ENCODE data around the gene SH3PXD2A.
A peak's percentile ranks its signal among the peaks of the same experiment; 100 is the strongest.
"Not testable (repeated sequence)": the region's sequence is repeated elsewhere in the genome, so short reads cannot be mapped to it uniquely, and the experiment has no call there.

SH3PXD2A gene

DNA sequence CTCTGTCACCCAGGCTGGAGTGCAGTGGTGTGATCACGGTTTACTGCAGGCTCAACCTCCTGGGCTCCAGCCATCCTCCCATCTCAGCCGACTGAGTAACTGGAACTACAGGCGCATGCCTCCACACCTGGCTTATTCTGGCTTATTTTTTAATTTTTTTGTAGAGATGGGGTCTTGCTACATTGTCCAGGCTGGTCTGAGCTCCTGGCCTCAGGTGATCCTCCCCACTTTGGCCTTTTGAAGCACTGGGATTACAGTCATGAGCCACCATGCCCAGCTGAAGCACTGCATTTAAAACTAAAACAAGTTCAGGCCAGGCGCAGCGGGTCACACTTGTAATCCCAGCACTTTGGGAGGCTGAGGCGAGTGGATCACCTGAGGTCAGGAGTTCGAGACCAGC is 8.0 kb downstream of the SH3PXD2A start:
- no peak for DNase-seq

DNA sequence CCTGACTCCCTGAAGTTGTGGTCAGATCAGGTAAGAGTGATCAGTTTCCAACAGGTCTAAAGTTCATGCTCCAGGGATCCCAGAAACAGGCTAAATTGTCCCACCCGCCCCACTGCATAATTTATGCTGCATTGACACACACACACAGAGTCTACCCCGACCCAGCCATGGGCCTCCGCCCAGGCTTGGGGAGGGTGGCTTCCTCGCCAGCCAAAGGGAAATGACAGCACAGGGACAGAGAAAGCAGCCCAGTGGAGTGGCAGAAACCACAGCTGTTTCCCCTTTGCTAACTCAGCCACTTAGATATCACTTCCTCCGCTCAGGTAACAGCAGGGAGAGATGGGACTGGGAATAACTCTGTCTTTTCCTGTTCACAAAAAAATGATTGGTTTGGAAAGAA is 9.4 kb downstream of the SH3PXD2A start:
- DNase-seq = no peak

DNA sequence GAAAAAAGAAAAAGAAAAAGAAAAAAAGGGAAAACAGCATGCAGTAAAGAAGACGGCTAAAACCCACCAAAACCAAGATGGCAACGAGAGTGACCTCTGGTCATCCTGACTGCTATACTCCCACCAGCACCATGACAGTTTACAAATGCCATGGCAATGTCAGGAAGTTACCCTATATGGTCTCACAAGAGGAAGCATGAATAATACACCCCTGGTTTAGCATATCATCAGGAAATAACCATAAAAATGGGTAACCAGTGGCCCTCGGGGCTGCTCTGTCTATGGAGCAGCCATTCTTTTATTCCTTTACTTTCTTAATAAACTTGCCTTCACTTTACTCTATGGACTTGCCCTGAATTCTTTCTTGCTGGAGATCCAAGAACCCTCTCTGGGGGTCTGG is 10.0 kb downstream of the SH3PXD2A start:
- not testable (repeated sequence) for DNase-seq

DNA sequence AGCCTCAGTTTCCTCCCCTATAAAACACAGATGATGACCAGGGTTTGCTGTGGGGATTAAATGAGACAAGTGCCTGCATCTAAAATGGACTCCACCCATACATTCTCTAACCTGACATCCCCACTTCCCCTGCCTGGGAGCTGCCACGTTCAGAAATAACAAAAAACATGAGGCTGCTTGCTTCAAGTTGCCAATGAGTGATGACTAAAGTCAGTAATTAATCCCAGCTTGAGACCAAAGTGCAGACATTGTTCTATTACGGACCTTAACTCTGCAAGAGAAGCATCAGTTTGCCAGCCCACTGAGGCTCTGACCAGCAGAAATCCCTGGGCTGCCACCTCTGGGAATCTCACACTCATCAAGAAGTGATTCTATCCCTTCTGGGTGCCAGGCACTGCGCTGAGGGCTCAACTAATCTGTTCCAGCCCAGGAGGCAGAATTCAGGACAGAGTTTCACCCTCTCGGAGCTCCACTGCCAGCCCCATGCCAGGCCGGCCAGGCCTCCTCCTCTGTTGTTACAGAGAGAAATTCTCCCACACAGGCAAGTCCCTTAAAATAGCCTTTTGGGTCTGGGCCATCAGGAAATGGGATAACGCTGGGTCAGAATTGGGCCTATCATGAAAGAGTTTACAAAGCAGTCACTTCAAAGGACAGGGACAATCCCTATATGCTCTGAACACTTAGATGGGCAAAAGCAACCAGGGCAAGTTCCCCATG is 11.4 kb downstream of the SH3PXD2A start:
- no peak for DNase-seq

DNA sequence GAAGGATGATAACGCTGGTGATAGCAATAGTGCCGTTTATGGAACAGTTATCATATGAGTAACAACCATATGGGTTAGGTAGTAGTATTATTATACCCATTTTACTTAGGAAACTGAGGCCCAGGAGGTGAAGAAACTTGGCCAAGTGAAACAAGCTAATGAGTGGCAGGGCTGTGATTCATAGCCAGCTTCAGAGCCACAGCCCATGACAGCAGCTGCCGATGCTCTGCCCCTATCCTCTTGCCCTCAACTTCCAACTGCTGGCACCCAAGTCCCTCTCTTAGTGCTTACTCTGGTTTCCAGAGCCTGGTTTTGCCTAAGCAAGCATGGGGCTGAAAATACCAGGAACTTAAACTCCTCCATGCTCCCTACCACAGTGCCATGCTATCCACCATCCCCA is 12.3 kb downstream of the SH3PXD2A start:
- no peak for DNase-seq

DNA sequence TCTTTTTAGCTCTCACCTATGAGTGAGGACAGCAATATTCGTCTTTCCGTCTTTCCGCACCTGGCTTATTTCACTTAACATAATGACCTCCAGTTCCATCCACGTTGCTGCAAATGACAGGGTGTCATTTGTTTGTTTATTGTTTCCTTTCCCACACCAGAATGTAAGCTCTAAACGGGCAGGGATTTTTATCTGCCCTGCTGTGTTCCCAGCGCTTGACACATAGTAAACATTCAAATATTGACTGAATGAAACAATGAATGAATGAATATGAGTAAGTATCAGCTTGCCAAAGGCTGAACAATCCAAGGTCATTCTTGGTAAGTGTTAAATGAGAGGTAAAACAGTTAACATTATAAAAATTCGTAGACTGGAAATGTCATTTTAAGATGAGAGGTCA is 12.8 kb downstream of the SH3PXD2A start:
- peak; percentile 15 for DNase-seq

DNA sequence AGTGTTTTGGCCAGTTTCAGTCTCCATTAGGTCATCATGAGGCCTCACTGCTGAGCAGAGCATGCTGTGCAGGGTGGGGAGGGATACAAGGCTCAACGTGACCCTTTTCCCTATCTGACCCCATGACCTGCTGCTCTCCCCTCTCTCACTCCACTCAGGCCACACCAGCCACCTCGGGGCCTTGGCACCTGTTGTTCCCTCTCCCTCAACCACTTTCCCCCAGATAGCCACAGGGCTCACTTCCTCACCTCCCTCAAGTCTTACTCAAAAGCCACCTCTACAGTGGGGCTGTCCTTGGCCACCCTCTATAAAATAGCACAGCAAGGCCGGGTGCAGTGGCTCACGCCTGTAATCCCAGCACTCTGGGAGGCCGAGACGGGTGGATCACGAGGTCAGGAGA is 13.9 kb downstream of the SH3PXD2A start:
- no peak for DNase-seq

DNA sequence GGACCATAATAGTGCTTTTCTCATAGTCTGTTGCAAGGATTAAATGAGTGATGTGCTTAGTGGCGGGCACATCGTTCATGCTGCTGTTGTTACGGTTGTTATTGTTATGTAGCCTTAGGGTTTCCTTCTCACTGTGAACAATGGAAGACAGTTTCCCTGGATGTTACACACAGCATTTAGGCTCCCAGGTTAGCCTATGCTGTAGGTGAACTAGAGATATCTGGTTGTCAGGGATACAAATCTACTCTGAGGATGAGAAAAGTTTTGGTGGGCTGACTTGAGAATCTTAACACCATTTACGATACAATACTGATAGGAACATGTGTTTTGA is 14.7 kb downstream of the SH3PXD2A start:
- no peak for DNase-seq

DNA sequence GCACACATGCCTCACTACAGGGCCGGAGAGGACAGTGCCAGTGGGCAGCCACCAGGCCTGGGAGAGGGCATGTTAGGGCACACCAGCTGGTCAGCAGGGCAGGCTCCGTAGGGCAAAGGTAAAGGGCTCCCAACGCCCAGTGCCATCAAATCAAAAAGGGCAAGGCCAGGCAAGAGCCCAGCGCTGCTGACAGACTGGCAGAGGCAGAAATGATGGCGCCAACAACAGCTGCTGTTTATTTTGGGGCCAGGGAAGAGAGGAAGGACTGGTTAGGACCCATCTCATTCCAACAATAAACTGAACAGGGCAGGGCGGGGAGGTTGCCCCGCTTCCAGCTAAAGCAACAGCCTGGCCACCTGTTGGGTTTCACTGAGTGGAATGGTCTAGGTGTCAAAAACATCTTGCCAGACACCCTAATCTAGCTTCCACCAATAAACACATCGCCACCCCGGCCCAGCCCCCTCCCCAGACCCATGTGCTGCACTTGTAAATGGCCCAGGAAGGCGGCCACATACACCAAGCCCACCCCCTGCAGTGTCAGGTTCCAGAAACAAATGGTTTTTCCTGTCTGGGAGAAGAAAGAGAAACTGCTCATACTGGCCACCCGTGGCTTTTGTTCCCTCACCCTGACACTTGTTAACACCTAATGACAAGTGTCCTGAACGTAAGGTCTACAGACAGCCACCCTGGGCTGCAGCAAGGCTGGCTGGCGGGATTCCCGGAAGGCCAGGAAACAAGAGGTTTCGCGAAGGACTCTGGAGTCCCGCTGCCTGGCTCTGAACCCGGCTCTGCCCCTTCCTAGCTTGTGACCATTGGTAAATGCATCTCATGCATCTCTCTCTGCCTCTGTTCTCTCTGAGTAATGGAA is 15.3 kb downstream of the SH3PXD2A start:
- DNase-seq = peak; percentile 42

DNA sequence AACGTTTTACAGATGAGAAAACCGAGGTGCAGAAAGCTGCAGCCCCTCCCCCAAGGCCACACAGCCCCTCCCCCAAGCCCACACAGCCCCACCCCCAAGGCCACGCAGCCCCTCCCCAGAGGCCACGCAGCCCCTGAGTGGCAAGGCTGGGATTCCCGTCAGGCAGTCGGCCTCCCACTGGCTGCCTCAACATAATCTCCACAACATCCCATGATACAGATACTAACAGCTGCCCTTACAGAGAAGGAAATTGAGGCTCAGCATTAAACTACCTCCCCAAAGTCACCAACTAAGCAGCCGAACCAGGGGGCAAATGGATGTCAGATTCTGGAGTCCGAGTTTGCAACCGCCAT is 15.9 kb downstream of the SH3PXD2A start:
- no peak for DNase-seq

DNA sequence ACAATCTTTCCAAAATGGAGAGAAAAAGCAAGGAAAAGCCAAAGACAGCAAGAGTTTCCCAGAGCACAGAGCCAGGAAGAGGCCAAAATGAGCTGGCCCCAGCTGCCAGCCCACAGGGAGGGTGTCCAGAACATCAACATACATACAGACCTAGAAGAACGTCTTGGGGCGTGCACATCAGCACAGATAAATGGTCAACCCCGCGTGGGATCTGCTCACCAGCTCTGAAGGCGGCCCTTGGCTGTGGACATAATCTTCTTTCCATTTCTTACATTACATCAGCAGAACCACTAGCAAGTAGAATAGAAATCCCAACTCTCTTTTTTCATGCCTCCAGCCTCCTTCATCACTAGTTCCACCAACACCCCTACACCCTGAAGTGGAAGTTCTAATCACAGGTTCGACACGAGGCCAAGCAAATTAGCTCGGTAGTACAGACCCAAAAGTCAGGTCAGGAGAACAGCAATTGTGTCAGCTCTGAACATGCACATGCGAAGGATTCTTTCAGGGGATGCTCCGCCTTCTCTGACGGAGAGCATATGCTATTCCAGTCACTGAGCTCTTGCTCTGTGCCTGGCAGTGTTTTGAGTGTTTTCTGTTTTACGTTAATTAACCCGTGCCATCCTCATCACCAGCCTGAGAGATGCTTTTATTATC is 16.4 kb downstream of the SH3PXD2A start:
- no peak for DNase-seq

DNA sequence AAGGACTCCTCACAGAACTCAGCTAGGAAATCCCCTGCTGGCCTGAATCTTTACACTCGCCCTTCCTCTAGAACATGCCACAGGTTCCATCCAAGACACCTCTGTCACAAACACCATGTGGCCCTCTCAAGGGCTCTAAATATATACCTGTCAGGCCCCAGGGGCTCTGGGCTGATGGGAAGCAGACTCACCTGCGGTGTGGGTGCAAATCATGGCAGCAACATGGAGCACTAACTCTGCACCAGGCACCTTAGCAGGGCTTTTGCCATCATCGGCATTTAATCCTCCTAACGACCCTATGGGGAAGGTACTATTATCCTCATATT is 17.3 kb downstream of the SH3PXD2A start:
- no peak for DNase-seq

DNA sequence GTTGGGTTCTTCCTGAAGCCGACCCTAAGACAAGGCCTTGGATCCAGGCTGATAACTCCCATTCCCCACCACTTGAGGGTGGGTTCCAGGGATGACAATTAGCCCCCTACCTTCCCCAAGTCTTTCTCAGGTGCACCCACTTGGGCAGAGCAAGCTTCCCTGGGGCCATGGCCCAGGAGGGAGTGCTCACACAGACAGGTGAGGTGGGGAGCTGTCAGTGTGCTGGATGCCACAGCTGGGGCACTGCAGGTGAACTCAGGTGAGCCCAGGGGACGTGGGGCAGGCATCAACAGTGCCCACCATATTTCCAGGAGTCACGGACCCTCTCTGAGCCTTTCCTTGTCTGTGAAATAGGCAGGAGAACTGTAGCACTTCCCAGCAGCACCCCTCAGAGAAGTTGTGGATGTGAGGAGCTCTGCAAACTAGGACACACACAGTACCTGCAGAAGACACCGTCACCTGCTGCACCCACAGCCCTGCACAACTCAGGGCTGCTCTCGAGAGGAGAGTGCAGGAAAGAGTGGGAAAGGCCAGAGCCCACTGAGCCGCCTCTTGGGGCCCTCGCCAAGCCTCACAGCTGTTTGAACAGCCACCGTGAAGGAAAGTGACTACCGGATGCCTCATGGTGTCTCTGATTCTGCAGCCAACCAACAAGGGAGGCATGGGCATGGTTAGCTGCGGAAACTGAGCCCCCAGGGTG is 17.9 kb downstream of the SH3PXD2A start:
- no peak for DNase-seq

DNA sequence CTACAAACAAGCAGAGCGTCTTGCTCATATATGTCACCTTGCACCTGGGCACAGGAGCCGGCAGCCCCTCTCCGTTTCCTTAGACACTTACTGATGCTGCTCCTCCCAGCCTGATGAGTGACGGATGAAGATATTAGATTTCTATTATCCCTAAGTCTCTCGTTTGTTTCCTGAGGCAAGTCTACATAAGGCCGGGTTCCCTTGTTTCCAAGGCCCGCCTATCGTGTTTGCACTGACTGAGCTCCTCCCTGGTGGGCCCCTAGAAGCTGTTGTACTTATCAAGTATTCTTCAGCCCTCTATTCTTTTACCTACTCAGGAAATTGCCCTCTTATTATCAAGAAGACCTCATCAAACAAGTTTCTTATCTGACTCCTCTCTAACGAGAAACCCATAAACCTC is 18.5 kb downstream of the SH3PXD2A start:
- DNase-seq = peak; percentile 16

DNA sequence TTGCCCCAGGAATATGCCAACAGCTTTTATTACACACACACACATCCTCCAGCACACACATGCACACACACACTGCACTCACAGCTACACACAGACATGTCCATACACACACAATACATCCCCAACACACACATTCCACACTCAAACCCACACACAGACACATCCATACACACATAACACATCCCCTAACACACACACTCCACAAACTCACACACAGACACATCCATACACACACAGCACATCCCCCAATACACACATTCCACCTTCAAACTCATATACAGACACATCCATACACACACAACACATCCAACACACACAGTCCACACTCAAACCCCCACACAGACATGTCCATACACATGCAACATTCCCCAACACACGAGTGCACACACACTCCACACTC is 19.1 kb downstream of the SH3PXD2A start:
- no peak for DNase-seq

DNA sequence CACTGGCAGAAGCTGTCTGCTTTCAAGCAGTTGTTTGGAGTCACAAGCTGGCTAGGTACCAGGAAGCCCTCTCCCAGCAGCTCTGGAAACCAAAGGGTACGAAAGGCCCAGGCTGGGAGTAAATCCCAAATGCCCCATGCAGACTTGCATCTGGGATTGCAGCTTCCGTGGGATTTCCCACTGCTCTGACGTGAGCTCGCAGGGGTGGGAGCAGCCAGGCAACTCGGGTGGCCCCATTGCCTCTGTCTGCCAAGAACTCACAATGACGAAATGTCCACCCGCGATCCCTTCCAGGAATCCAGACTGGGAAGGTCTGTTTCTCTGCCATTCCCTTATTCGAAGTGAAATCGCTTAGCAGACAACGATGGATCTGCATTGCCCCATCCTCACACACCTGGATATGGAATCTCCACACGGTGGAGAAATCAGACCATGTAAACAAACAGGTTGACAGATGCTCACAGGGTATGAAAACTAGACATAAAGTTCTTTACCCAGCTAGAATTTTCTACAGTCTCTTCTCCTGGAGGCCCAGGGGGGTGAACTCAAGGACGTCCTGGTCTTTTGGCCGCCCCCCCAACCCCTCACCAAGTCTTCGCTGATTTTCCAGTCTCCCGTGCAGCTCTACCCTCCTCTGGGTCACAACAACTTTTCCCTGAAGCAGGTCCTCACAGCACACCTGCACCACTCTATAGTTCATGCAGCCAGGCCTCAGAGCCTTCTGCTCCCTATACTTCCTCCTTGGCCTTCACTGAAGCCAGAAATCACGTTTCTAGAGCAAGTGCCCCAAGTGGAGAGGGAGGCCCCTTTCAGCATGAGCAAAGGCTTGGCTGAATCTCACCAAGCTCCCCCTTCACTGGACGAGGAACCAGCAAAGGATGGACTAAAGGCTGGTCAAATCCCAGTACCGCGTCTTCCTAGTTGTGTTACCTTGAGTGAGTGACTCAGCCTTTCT is 20.0 kb downstream of the SH3PXD2A start:
- no peak for DNase-seq

DNA sequence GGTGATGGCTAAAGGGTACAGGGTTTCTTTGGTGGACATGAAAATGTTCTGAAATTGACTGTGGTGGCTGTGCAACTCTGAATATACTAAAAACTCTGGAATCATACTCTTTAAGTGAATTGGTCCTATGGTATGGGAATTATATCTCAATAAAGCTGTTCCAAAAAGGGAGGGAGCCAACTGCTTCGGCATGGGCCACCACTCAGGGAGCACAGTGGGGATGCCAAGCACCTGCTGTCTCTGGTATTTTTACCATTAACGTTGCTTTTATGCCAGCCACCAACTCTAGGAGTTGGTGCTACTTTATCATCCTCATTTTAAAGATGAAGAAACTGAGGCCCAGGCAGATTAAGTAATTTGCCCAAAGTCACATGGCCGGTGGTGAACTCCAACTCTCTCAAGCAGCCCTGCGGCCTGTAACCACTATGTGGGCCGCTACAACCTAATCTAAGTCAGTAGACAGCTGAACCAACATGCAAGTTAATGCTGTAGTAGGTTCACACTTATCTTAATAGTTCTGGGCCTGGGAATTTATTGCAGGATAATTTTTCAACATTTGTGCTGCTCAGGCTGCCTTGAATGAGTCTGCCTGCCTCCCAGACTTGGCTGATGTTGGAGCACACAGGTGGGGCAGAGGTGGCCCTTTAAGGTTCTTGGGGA is 20.8 kb downstream of the SH3PXD2A start:
- DNase-seq = no peak

DNA sequence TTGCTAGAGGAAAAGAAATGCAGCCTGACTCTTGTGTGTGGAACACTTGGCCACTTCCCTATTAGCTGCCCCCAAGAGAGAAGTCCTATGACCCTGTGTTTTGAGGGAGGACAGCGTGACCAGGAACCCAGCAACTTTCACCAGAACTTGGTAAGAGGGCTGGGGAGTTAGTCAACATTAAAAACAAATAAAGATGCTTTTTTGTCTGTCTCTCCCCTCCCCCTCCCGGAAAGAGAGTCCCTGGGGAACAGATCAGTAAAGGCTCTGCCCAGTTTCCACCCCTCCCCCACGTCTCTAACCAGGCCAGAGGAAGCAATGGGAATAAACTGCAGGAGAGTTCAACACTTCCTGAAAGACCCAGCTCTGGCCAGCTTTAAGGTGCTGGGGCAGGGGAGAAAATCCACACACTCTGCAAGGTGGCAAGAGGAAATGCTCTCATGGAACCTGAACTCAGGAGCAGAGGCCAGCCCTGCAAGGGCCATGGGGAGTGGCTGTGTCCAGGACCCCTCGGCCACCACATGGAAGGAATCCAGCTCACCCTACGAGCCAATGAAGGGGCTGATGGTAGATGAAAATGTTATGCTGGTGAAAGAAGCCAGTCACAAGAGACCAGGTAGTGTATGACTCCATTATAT is 21.5 kb downstream of the SH3PXD2A start:
- DNase-seq = no peak

DNA sequence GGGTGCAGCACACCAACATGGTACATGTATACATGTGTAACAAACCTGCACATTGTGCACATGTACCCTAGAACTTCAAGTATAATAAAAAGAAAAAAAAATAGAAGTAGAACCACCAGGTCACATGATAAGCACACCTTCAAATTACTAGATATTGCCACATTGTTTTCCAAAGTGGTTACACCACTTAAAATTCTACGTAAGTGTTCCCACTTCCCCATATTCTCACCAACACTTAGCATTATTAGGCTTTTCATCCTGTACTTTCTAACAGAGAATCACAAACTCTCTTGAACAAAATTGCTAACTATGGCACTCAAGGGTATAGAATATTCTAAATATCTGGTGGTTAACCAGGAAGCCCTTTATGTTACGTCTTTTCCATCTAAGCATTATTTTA is 22.6 kb downstream of the SH3PXD2A start:
- DNase-seq = no peak

DNA sequence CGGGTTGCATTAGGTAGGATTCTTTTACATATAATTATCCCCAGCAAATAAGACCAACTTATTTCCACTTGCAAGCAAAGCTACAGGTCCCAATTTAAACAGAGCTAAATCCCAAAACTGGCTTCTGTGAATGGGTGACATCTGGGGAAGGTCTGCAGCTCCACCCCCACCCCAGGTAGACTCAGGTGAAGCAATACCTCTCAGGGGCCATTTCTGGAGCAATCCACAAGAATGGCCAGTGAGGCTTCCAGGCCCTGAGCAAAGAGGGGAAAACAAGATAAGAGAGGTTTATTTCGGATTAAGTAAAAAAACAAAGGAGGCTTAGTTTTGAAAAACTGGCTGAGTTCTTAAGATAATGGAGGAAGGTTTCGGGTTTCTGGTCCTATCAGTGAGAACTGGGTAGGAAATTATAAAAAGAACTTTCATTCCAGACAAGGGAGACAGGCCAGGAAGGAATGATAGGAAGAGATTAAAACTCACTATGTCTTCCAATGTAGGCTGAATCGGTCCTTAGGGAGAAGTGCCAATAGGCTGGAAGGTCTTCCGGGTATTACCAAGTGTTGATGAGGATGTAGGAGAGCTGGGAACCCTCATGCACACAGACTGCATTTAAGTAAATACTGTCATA is 25.4 kb downstream of the SH3PXD2A start:
- no peak for DNase-seq

DNA sequence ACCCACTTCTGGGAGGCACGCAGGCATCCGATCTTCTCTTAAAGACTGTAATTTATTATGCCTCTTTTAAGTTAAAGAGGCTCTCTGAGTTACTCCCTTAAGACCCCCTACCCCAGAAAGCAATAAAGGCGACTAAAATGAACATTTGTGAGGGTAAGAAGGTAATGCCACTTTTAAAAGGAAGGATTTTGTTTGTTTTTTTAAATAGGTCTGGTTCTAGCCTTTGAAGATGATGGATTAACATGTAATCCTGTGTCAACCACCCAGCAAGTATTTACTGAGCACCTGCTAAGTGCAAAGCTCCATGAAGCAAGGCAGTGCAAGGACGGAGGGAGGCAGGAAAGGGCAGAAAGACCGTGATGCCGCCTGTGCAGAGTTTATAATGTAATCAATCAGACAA is 26.1 kb downstream of the SH3PXD2A start:
- DNase-seq = no peak
